NCI-H2196 treated with DMSO at 0.1 percent for 48 hours (cell line): ENCODE data around the gene EVL.
"Not testable (repeated sequence)": the region's sequence is repeated elsewhere in the genome, so short reads cannot be mapped to it uniquely, and the experiment has no call there.

Source experiments
- DNase-seq: peaks from one replicate; lab custom pipeline; 2025; ENCODE audit not compliant: unreplicated experiment; lab: John Stamatoyannopoulos, UW

The EVL gene, protein sequence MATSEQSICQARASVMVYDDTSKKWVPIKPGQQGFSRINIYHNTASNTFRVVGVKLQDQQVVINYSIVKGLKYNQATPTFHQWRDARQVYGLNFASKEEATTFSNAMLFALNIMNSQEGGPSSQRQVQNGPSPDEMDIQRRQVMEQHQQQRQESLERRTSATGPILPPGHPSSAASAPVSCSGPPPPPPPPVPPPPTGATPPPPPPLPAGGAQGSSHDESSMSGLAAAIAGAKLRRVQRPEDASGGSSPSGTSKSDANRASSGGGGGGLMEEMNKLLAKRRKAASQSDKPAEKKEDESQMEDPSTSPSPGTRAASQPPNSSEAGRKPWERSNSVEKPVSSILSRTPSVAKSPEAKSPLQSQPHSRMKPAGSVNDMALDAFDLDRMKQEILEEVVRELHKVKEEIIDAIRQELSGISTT

DNA sequence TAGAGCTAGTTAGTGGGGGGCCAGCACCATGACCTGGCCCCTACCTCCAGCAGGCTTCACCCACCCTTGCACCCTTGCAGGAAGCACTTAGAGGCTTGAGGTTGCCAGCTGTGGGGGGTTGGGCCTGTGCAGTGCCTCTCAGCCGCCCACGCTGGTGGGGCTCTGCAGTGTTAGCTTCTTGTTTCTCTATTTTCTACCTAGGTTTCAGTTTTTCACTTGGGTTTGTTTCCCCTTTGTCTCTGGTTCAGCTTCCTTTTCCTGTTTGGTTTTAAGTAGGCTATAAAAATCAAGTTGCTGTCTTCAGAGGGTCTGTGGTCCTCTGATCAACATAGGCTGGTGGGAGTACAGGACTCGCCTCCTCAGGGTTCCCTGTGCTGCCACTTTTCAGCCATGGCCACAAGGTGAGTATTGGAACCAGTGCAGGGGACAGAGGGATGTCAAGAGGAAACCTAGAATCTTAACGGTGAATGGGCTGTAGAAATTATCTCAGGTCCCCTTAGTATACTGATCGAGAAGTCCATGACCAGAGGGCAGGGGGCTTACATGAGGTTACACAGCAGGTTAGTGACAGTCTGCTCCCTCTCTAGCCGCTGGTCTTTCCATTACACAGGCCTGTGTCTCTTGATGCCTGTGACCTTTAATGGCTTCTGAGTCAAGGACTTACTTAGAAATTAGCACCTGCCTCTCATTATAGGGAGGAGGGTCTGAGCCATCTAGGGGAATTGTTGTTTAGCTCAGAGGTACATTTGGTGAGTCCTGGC lies at the start of gene EVL:
EVL (plus strand) TSS at position 312 of the 761 bp plus-strand sequence; CDS start at position 391, 79 bp downstream.
- no peak for DNase-seq

DNA sequence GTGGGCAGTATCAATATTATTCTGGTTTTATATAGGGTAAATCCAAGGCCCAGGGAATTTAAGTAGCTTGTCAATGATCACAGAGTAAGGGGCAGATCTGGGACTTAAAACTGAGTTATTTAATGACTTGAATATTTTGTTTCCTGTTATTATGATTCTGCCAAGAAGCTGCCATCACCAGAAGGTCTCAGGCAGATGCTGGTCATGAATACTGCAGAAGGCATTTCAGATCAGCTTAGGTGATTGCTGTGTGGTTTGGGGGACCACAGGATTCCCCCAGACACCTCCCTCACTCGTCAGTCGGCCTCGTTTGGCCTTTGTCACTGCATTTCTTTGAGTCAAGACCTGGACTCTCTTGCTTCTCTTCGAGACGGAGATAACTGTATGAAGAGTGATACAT lies 47.7 kb upstream of the EVL start:
- DNase-seq = no peak

DNA sequence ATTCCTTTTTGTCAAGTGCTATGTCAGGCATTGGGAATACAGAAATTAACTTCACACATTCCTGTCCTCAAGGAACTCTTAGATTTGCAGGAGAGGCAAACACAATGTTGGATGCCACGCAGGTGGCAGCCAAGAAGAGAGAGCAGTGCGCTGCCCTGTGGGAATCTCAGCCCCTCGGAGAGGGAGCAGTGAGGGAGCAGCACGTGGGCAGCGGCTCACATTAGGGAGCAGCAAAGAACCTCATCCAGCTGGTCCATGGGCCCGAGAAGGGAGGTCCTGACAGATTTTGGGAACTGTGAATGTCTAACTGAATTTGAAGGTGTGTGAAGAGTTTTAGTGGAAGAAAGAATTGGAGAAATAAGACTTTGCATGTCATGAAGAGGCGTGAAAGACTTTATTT lies 47.2 kb upstream of the EVL start:
- DNase-seq = no peak

DNA sequence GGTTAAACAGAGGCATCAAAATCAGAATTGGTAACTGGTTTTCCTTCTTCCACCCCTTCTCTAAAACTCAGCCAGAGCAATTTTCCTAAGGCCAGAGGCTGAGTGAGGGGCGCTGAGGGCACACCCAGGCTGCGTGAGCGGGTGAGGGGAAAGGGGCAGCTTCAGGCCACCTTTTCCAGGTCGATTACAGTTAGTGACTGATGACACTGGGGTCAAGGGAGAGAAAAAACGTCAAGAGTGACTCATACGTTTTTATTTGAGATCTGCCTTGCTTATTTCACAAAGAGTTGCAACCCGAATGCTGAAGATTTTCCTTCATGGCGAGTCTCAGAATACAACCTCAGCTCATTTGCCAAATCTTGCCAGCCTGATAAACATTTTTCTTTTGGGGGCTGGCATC lies 46.7 kb upstream of the EVL start:
- DNase-seq = no peak

DNA sequence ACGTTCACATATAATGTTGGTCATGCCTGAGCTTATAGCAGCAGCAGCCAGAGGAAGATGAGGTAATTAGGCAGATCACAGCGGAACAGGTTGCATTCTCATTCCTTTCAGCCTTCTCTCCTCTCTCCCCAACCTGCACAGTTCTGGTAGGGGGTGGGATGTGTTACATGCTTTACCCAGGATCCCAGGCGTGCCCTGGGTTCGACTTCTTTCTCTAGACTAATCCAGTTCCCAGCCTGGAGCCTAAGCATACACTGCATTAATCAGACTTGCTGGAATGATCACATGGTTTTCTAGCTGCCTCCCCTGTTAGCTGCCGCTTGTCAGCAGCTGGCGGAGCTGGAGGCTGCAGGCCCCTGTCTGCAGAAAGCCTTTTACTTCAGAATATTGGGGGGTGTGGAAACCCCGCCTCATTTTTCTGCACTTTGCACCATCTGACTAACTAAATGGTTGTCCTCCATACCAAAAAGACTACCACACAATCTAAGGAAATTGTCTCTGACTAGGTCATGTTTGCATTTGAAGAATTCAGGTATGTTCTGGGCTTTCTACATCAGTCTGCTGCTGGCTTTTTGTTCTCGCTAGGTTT lies 46.0 kb upstream of the EVL start:
- no peak for DNase-seq

DNA sequence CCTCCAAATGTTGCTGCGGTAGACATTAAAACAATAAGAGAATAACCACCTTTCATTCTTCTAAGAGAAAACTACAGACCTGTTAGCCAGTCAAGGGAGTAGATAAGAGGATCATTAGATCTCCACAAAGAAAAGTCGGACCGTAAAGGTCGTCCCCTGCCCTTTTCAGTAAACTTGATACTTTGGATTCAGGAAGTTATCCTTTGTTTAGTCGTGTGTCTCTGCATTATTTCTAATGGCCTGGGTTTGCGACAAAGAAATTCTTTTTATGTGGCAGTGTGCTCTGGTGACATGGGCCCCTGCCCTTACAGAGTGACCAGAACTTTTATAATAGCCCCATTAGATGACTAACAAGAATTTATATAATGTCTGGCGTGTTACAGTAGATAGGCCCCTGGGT lies 44.6 kb upstream of the EVL start:
- no peak for DNase-seq

DNA sequence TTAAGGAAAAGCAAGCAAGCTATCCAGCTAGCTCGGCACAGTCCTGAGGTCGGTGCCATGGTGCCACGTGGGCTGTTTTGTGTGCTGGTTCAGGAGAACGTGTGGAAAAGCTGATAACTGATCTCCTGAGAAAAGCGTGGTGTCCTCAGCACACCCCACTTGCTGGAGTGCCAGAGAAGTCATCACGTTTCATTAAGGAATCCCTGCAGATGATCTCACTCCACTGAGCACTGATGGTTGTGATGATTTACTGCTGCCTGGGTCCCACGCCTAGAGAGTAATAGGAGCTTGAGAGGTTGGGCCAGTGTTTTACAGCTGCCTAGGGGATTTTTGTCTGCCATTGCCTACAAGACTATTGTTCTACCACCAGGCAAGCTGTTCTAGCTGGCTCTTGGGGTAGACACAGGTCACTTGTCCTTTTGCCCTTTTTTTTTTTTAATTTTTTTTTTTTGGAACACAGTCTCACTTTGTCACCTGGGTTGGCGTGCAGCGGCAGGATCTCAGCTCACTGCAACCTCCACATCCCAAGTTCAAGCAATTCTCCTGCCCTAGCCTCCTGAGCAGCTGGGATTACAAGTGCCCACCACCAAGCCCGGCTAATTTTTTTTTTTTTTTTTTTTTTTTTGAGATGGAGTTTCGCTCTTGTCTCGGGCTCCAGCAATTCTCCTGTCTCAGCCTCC lies 42.3 kb upstream of the EVL start:
- DNase-seq = no peak

DNA sequence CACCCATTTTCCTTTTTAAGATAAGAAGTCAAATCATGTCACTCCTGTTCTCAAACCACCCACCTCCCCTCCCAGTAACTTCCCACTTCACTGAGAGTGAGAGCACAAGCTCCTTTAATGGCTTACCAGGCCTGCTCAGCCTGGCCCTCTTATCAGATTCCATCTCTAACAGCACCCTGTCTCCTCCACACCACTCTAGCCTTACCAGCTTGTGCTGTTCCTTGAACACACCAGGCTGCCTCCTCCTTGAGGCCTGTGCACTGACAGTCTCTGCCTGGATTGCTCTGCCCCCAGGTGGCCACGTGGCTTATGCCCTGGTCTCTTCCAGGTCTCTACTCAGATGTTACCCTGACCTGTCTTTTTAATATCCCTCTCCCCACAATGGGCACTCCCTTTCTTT lies 40.1 kb upstream of the EVL start:
- DNase-seq = no peak

DNA sequence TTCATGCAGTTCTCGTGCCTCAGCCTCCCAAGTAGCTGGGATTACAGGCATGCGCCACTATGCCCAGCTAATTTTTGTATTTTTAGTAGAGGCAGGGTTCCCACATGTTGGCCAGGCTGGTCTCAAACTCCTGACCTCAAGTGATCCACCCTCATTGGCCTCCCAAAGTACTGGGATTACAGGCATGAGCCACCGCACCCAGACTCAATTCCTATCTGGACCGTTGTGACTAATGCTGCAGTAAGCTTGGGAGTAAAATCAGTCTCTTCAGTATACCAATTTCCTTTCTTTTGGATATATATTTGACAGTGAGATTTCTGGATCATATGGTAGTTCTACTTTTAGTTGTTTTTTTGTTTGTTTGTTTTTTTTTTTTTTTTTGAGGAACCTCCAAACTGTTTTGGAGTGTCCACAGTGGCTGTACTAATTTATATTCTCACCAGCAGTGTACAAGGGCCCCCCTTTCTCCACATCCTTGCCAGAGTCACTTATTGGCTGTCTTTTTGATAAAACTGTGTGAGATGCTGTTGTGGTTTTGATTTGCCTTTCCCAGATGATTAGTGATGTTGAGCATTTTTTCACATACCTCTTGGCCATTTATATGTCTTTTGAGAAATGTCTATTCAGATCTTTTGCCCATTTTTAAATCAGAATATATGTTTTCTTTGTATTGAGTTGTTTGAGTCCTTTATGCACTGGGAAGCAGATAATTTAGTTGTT lies 37.3 kb upstream of the EVL start:
- no peak for DNase-seq

DNA sequence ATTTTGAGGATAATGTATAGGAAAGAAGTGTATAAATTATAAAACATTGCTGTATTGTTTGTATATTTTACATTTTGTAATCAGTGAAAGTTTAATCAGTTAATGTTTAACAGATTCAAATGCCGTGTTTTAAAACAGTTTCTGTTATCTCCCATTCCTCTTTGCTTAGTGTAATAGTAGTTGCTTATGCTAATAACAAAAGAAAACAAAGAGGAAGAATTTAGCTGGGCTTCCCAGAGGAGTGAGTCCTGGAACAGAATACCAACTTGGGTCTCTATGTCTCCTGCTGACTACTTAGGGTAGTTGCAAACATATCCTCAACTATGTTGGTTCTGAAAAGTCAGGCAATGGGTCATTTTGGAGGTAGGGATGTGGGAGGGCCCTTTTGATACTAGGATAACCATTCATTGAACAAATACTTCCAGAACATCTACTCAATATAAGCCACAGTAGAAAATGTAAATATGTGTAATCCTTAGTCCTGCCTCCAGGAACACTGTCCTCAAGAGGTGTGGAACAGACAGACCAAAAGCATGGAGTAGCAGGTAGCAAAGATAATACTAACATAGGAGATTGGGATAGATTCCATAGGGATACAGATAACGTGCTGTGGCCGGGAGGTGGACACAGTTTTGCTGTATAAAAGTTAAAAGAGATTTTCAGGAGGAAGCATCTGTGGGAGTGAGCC lies 36.1 kb upstream of the EVL start:
- no peak for DNase-seq

DNA sequence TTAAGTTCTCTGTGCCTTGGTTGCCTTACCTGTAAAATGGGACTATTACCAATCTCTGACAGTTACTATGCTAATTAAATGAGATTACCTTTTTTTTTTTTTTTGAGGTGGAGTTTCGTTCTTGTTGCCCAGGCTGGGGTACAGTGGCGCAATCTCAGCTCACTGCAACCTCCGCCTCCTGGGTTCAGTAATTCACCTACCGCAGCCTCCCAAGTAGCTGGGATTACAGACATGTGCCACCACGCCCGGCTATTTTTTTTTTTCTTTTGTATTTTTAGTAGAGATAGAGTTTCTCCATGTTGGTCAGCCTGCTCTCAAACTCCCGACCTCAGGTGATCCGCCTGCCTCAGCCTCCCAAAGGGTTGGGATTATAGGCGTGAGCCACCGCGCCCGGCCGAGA lies 35.2 kb upstream of the EVL start:
- not testable (repeated sequence) for DNase-seq

DNA sequence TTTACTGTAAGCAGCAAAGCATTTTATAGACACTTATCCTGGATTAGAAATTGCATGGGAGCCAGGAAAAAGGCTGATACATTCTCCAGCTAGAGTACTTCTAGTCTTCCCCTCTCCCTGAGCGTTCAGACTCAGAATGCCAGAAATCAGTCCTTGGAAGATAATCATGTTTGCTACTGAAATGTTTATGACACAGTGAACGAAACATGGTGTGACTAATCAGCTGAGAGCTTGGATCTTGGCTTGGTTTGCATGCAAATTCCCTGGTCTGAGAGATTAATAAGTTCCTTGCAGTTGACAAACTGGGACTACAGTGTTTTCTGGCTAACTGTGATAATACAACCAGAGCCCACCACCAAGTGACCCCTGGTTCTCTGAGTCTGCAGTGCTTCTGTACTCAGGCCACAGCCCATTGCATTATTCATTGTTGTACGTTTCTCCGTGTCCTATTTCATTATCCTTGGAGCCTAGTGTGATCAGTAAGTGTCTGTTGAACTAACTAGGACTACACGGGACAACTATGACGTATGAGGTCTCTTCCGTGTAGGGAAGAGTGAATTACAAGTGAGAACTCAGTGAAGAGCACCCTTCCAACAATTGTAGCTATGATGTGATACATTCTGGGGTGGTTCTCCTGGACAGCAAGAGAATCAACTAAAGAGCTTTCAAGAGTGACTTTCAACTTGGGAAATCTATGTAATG lies 34.6 kb upstream of the EVL start:
- no peak for DNase-seq

DNA sequence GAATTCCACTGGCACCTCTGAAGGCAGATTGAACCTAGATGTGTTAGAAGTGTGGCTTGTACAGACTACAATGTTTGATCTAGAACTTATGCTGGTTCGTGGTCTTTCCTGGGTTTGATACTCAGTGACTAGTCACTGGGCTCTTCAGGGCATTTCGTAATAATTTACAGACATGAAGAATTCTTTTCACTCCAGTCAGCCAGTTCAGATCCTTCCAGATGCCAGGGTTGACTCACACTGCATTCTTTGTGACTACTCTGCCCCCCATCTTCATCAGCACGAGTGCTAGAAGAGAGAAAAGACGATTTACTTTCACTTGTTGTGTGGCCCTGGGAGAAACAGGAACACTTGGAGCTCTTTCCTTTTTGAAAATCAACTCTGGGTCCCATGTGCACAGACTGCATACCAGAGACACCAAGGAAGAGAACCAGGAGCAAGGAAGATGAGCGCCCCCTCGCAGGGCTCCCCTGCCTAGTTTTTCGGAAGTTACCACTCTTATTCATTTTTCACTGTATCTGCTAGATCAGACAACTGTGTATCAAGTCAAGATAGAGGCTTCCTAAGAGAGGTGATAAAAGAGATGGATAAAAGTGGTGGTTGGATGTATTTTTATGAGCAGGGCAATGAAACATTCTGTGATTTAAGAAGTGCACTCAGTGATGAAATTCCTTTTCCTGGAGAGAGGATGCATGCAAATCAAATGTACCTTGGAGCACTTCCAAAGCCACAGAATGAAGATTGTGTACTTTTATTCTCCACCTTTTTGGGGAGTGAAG lies 33.5 kb upstream of the EVL start:
- no peak for DNase-seq

DNA sequence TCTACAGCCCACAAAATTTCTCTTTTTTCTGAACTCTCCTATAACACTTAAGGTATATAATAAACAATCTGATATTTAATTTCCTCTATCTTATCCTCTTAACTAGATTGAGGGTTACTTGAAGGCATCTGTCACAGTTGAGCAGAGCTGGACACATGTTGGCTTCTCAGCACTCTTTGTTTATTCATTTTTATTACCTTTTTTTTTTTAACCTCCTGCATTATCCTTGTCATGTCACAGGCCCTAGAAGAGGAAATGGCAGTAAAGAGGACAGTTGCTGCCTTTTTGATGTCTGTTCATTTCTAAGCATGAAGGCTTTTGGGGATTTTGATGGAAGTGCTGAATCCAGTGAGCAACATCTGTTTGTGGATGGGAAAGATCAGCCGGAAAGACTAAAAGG lies 32.5 kb upstream of the EVL start:
- DNase-seq = no peak

DNA sequence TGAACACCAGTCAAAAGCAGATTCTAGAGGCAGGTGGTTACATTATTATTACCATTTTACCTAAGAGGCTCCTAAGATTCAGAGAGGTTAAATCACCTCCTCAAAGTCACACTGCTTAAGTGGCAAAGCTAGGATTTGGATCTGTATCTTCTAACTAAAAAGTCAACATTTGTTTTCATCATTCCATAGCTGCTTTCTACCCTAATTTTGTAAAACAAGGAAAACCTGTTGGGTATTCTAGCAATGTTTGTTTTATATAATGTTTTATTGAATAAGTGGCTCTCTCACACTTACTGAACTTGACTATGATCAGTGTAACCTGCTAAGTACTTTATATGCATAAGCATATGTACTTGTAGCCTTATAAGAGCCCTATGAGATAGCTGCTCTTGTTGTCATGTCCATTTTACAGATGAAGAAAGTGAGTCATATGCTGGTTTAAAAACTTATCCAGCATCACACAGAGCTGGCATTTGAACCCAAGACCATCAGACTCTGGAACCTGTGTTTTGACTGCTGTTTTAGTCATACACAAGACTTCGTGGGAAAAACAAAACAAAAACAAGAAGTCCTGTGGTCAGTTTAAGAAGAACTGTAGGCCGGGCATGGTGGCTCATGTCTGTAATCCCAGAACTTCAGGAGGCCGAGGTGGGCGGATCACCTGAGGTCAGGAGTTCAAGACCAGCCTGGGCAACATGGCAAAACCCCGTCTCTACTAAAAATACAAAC lies 31.7 kb upstream of the EVL start:
- no peak for DNase-seq

DNA sequence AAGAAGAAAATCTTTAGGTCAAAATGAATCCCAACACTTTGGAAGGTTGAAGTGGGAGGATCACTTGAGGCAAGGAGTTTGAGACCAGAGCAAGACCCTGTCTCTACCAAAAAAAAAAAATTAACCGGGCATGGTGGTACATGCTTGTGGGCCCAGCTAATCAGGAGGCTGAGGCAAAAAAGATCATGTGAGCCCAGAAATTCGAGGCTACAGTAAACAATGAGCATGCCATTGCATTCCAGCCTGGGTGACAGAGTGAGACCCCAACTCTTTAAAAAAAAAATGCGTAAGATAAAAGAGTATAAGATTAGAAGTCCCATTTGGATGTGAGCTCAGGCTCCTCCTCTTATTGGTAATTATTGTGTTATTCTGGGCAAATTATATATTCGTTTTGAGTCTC lies 30.8 kb upstream of the EVL start:
- no peak for DNase-seq

DNA sequence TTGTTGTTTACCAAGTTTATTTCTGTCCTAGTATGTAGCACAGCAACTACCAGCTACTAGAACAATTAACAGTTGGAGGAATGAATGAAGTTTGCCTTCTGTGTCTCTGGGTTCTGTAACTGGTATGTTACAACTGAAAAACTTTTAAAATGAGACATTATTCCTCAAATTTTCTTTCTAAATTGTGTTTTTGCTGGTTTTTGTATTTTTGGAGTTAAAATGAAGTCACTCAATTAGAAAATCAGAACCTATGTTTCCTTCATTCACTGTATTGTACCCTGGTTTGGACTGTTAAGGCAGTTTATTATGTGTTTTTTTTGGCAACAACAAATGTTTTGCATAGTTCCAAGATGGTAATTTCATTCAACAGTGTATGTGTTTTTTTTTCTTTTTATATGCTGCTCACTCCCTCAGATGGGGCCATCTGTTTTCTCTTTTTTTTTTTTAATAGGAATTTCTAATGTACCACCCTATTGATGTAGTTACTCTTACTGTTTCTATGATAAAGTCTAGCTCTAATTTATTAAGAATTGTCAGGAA lies 30.2 kb upstream of the EVL start:
- no peak for DNase-seq

DNA sequence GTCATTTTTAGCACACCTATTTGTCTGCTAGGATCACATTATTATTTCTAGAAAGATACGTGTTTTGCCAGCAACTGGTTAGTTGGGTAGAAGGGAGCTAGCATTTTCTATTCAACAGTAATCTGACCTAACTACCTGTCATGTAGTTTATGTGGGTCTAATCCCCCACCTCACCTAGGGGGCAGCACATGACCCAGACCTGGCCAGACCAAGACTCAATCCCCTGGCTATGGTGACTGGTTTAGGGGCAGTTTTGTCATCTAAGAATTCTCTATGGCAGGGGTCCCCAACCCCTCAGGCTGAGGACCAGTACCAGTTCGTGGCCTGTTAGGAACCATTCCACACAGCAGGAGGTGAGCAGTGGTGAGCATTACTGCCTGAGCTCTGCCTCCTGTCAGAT lies 29.5 kb upstream of the EVL start:
- DNase-seq = no peak
